GM19438 (cell line): ENCODE data around the gene ANKFN1.

Experiments used
- ATAC-seq: cut with Tn5 transposase; IDR thresholded peaks from one replicate; pipeline ENCODE4 v1.9.1; 2021; ENCODE audit warnings: low read depth; ENCODE audit not compliant: unreplicated experiment

Gene ANKFN1

GRCh38 chr17:56177361-56177760 lies 24.1 kb downstream of the ANKFN1 start:
- ATAC-seq: no peak

DNA sequence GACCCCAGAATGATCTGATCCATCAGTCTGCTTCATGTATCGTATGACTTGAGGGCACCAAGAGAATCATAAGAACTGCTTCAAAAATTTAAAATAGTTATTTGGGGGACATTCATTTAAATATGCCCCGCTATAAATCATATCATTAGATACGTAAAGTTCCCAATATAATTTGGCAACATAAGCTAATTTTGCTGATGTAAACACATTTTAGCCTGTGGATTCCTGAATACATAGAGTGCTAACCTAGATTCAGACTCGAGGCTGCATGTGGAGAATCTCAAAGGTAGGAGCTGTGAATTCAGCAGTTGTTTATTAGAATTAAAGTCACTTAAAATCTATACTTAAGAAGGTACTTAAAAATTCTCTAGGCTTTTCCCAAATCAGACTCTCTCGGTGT lies 24.9 kb downstream of the ANKFN1 start:
- ATAC-seq: no peak

DNA sequence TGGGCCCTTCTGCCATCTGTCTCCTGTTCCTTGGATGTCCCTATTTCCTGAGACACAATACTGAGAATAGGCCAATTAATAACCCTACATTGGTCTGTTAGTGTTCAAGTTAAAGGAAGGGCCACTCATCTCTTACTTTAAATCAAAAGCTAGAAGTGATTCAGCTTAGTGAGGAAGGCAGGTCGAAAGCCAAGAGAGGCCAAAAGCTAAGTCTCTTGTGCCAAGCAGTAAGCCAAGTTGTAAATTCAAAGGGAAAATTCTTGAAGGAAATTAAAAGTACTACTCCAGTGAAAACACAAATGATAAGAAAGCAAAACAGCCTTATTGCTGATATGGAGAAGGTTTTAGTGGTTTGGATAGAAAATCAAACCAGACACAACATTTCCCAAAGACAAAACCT lies 28.8 kb downstream of the ANKFN1 start:
- no peak for ATAC-seq

GRCh38 chr17:56184650-56185049 lies 31.4 kb downstream of the ANKFN1 start:
- ATAC-seq: no peak

- no peak for ATAC-seq
Measured at GRCh38 chr17:56185491-56186221, 32.4 kb downstream of the ANKFN1 start.

DNA sequence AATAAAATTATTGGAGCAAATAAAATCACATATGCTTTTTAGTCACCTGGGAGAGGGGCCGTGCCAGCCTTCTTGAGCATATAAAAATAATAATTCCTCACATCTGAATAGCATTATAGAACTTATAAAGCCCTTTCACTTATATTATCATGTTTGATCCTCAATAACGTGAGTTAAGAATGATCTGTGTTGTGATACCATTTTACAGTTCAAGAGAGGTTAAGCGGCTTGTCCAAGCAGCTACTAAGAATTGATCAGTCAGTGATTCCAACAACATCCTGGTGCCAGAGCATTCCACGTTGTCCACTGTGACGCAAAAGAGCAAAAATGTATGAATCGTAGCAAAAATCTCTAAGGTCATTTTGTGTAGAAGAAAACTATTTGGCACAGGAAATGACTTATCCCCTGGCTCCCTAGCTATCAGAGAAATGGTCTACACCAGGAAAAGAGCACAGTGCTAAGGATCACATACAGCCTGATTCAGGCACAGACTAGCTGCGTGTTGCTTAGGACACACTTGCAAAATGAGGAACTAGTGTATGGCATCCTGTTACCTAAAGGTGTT lies 33.0 kb downstream of the ANKFN1 start:
- no peak for ATAC-seq

- no peak for ATAC-seq
Measured at GRCh38 chr17:56203430-56203829, 50.2 kb downstream of the ANKFN1 start.

DNA sequence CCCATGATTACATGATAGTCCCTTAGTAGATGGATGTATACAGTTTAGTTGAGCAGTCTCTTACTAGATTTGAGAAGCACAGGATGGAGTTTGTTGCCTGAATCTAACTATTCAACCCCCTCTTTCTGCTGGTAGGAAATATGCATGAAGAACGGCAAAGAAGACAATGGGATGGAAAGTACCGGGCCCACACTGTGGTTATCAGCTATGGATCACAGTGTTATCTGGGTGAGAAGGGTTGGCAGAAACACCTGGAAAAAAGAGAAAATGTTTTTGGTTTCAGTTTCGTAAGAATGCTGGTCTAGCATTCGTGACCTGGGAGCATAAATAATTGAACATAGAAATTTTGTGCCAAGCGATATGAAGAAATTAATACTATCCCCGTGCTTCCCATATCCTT lies 53.1 kb downstream of the ANKFN1 start:
- no peak for ATAC-seq

DNA sequence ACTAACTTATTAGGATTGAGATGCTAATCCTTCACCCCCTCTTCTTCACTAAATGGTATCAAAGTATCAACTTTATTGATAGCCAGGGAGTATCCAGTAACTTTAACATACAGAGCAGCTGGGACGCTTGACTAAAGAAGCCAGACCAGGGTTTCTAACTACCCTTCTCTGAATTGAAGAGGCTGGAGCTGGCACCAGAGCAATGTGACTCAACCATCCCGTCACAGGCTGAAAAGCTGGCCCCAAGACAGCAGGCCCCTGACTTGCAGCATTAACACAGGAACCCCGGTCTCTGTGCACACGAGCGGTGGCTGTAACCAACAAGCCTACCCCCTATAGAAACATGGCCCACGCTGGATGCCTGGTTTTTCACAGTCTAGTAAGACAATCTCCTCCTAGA lies 59.8 kb downstream of the ANKFN1 start:
- no peak for ATAC-seq

- ATAC-seq: no peak
Measured at GRCh38 chr17:56217921-56218320, 64.6 kb downstream of the ANKFN1 start.

- no peak for ATAC-seq
Measured at GRCh38 chr17:56222255-56222654, 69.0 kb downstream of the ANKFN1 start.

DNA sequence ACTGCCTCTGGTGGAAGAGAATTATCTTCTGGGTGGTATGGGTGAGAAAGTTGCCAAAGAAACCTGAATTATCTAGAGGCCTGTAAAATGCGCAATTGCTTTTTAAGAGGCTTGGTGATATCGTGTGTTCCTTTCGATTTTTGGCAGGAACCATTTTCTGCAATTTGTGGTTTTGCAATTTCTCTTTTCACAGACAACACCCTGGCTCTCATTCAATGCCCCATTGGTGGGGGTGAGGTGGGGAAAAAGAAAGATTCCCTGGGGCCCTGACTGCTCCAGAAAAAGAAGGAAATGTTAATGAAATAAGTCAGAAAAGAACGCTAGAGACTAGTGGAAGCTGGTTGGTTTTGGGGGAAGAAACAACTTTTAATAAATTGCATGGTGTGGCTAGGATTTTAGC lies 77.4 kb downstream of the ANKFN1 start:
- no peak for ATAC-seq

- no peak for ATAC-seq
Measured at GRCh38 chr17:56231252-56231651, 78.0 kb downstream of the ANKFN1 start.

- no peak for ATAC-seq
Measured at GRCh38 chr17:56231693-56232092, 78.4 kb downstream of the ANKFN1 start.

GRCh38 chr17:56244268-56244890 lies 91.1 kb downstream of the ANKFN1 start:
- ATAC-seq: no peak

GRCh38 chr17:56247816-56248215 lies 94.5 kb downstream of the ANKFN1 start:
- no peak for ATAC-seq

GRCh38 chr17:56257075-56257474 lies 103.8 kb downstream of the ANKFN1 start:
- no peak for ATAC-seq

DNA sequence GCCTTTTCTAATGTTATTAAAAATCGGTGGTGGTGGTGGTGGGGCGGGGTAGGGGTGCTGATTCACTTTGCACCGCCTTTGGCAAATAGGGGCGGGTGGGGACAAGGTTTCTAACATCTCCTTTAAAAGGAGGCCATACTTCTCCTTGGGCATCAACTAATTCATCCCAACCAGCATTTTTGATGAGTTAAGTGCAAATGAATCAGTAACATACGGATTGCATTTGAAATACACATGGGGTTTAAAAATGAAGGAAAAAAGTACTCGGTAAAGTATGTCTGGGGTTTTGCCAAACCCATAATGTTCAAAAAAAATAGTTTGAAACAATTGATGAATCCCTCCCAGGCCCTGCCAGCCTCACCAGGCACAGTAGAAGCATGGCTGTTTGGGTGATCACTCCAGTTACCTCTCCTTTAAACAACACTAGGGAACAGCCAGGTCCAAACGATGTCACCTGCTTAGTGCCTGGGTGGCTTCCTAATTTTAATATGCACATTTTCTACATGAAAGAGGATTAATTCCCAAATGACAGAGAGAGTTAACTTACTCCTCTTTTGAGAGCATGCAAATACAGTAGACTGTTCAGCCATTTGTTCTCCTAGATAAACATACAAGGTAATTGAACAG lies 107.2 kb downstream of the ANKFN1 start:
- ATAC-seq: no peak

GRCh38 chr17:56262803-56263202 lies 109.5 kb downstream of the ANKFN1 start:
- no peak for ATAC-seq

- ATAC-seq: no peak
Measured at GRCh38 chr17:56269556-56270389, 116.5 kb downstream of the ANKFN1 start.

- ATAC-seq: no peak
Measured at GRCh38 chr17:56274491-56274890, 121.2 kb downstream of the ANKFN1 start.
